OCI-LY7 (cell line): Measurements from ENCODE around the gene TTC36. TPM values are rescaled to one million over a fixed set of nuclear protein-coding genes. Genes with fewer than 3 reads are reported as not detected.
"Not testable (repeated sequence)": the region's sequence is repeated elsewhere in the genome, so short reads cannot be mapped to it uniquely, and the experiment has no call there.

Experiments used
- Bru-seq: library from RNA; stranded (reverse); fragments of 400-500 nt; gene quantifications from one replicate; lab custom pipeline; 2021; lab: Mats Ljungman, UMichigan
- BruChase-seq, 2 experiments: library from RNA; stranded (reverse); fragments of 400-500 nt; gene quantifications; one replicate each; lab custom pipeline; 2021; lab: Mats Ljungman, UMichigan
- BruUV-seq: library from RNA; stranded (reverse); fragments of 400-500 nt; replicated peaks from 2 replicates; lab custom pipeline; 2021; lab: Mats Ljungman, UMichigan
- CTCF ChIA-PET: fragments of 300-600 bp; sonication (Branson Sonifier 250); formaldehyde crosslinking; loops from one replicate; lab custom pipeline; 2022; ENCODE audit warnings: antibody characterized with exemption; ENCODE audit not compliant: unreplicated experiment; lab: Charles Lee
- POLR2A ChIA-PET: fragments of 300-600 bp; sonication (Branson Sonifier 250); formaldehyde crosslinking; loops from one replicate; lab custom pipeline; 2022; ENCODE audit warnings: antibody characterized with exemption; lab: Charles Lee
- DNase-seq: peaks from one replicate; pipeline ENCODE4 v3.0.0-alpha.2; 2015; ENCODE audit warnings: low spot score
- H2AFZ ChIP-seq: fragments of 200-600 bp; sonication (generic), shearing (Covaris generic); 2 replicates; pipeline ENCODE4 v1.6.1; 2014; ENCODE audit warnings: mild to moderate bottlenecking, antibody characterized with exemption, low read length, moderate library complexity
- H3K27ac ChIP-seq: fragments of 200-600 bp; sonication (generic); 2 replicates; pipeline ENCODE4 v1.5.1; 2014; ENCODE audit warnings: mixed run types, low read depth, mild to moderate bottlenecking, moderate library complexity, low read length, inconsistent platforms; ENCODE audit not compliant: poor library complexity, severe bottlenecking
- H3K36me3 ChIP-seq: fragments of 200-600 bp; sonication (generic); 2 replicates; pipeline ENCODE4 v1.6.1; 2014; ENCODE audit warnings: mild to moderate bottlenecking, antibody characterized with exemption, low read length, moderate library complexity, mixed read lengths; ENCODE audit not compliant: insufficient read depth
- H3K4me1 ChIP-seq: fragments of 200-600 bp; sonication (generic); 2 replicates; pipeline ENCODE4 v1.5.1; 2014; ENCODE audit warnings: mild to moderate bottlenecking, low read length; ENCODE audit not compliant: insufficient read depth, poor library complexity, severe bottlenecking
- H3K4me2 ChIP-seq: fragments of 200-600 bp; sonication (generic); 2 replicates; pipeline ENCODE4 v1.6.1; 2014; ENCODE audit warnings: mild to moderate bottlenecking, low read length
- H3K4me3 ChIP-seq: fragments of 200-600 bp; sonication (generic); 2 replicates; pipeline ENCODE4 v1.5.1; 2014; ENCODE audit warnings: mild to moderate bottlenecking, low read depth, low read length; ENCODE audit not compliant: poor library complexity, severe bottlenecking
- H3K79me2 ChIP-seq: fragments of 200-600 bp; sonication (generic); 2 replicates; pipeline ENCODE4 v1.6.1; 2016; ENCODE audit warnings: low read depth, mild to moderate bottlenecking, low read length, moderate library complexity, mixed read lengths; ENCODE audit not compliant: insufficient read depth
- H3K9me2 ChIP-seq: fragments of 200-600 bp; sonication (generic); 2 replicates; pipeline ENCODE4 v1.6.1; 2016; ENCODE audit warnings: mild to moderate bottlenecking, low read length, mixed read lengths; ENCODE audit not compliant: insufficient read depth
- H3K9me3 ChIP-seq: fragments of 200-600 bp; sonication (generic); 2 replicates; pipeline ENCODE4 v1.6.1; 2014; ENCODE audit warnings: mild to moderate bottlenecking, mixed run types, low read length, mixed read lengths
- H4K20me1 ChIP-seq: fragments of 200-600 bp; sonication (generic); 2 replicates; pipeline ENCODE4 v1.6.1; 2014; ENCODE audit warnings: mild to moderate bottlenecking, antibody characterized with exemption, low read length, moderate library complexity, mixed read lengths; ENCODE audit not compliant: insufficient read depth
- EZH2phosphoT487 ChIP-seq: fragments of 200-600 bp; sonication (generic); IDR thresholded peaks from 2 replicates; pipeline ENCODE4 v1.6.1; 2018; ENCODE audit warnings: low read depth, borderline replicate concordance, mild to moderate bottlenecking, mixed run types, antibody characterized with exemption, low read length, moderate library complexity, mixed read lengths
- intact Hi-C: fragments of 100-400 bp; cut with micrococcal nuclease; formaldehyde crosslinking; loops from one replicate; pipeline ENCODE4 v1.10.0; 2022; ENCODE audit not compliant: unreplicated experiment
- long read RNA-seq: library from polyadenylated mRNA; stranded (forward); transcript quantifications from one replicate; pipeline ENCODE4 v2.0.0, GENCODE V29; 2022
- total RNA-seq, 2 experiments: library from RNA; depleted of rRNA in 1 of 2; stranded (reverse); fragments of >200 nt in 1 of 2; shearing (Covaris generic) in 1 of 2; gene quantifications; 2 replicates each; pipeline ENCODE4 v1.2.3, GENCODE V29; 2014 to 2022
- TF ChIP-seq, protein P1 (sequence below): fragments of 200-600 bp; sonication (generic); conservative IDR thresholded peaks from 2 replicates; pipeline ENCODE4 v1.5.1; 2014; ENCODE audit warnings: mild to moderate bottlenecking, antibody characterized with exemption, low read length, moderate library complexity, mixed read lengths

TTC36 gene, protein sequence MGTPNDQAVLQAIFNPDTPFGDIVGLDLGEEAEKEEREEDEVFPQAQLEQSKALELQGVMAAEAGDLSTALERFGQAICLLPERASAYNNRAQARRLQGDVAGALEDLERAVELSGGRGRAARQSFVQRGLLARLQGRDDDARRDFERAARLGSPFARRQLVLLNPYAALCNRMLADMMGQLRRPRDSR
- total RNA-seq (2014; rRNA removed; shearing (Covaris generic)) (not detected in 2 replicates), total RNA-seq (2022) (0.65 and 0.82 TPM in 2 replicates), Bru-seq, nascent RNA (percentile 55 among the genes with signal in this experiment), BruChase-seq, experiment 1, labeled RNA remaining after a 6-hour chase (percentile 30 among the genes with signal in this experiment), BruChase-seq, experiment 2, labeled RNA remaining after a 2-hour chase (percentile 34 among the genes with signal in this experiment)
- long read RNA-seq = 0 reads

GRCh38 chr11:118527109-118527508, at the start of gene TTC36:
Gene TTC36 (plus strand): TSS chr11:118527474. CDS start chr11:118527495, 21 bp downstream.
- no peak for DNase-seq
- Histone ChIP-seq H2AFZ (no peak within 1 kb of the TSS), H3K4me1 (peaks cover 14% of the 10 kb centered on the region), H3K9me3 (no peaks in the 10 kb centered on the region), H3K79me2 (no peaks in the 10 kb centered on the region), H4K20me1 (no peaks in the 10 kb centered on the region), H3K36me3 (peaks cover 44% of the 10 kb centered on the region), H3K4me3 (no peak within 1 kb of the TSS), H3K27ac (no peak within 1 kb of the TSS), H3K9me2 (no peaks in the 10 kb centered on the region), H3K4me2 (no peak within 1 kb of the TSS)
- ChIA-PET CTCF (no interaction called here), POLR2A (interaction anchor here (1.0 to 1.4 kb wide), 3 partner anchors 18 to 85 kb away, joined by 3 to 7 read pairs (median 4); no protein-coding TSS in a partner anchor)
- intact Hi-C loops = no loop called here
- TF ChIP-seq, protein P1, sequence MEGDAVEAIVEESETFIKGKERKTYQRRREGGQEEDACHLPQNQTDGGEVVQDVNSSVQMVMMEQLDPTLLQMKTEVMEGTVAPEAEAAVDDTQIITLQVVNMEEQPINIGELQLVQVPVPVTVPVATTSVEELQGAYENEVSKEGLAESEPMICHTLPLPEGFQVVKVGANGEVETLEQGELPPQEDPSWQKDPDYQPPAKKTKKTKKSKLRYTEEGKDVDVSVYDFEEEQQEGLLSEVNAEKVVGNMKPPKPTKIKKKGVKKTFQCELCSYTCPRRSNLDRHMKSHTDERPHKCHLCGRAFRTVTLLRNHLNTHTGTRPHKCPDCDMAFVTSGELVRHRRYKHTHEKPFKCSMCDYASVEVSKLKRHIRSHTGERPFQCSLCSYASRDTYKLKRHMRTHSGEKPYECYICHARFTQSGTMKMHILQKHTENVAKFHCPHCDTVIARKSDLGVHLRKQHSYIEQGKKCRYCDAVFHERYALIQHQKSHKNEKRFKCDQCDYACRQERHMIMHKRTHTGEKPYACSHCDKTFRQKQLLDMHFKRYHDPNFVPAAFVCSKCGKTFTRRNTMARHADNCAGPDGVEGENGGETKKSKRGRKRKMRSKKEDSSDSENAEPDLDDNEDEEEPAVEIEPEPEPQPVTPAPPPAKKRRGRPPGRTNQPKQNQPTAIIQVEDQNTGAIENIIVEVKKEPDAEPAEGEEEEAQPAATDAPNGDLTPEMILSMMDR = no peak
- no peak for TF ChIP-seq EZH2phosphoT487
- no TSS peak for BruUV-seq

DNA sequence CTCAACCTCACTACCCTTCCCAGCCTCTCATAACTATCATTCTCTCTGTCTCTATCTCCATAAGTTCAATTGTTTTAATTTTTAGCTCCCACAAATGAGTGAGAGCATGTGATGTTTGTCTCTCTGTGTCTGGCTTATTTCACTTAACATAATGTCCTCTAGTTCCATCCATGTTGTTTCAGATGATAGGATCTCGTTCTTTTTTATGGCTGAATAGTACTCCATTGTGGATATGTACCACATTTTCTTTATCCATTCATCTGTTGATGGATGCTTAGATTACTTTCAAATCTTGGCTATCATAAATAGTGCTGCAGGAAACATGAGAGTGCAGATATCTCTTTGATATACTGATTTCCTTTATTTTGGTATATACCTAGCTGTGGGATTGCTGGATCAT, 46.0 kb upstream of the TTC36 start:
- BruUV-seq, H3K79me2 ChIP-seq, H3K9me2 ChIP-seq, H3K4me1 ChIP-seq, H3K9me3 ChIP-seq, CTCF ChIA-PET, H2AFZ ChIP-seq, H4K20me1 ChIP-seq, intact Hi-C loops, DNase-seq, H3K27ac ChIP-seq, H3K4me3 ChIP-seq, H3K4me2 ChIP-seq: not testable (repeated sequence)
- H3K36me3 ChIP-seq = peaks cover 92% of the 10 kb centered on the region
- POLR2A ChIA-PET = interaction anchor here (1.6 kb wide), 1 partner anchor 12 kb away, joined by 3 read pairs; no protein-coding TSS in a partner anchor

- POLR2A ChIA-PET = no interaction called here
- CTCF ChIA-PET = no interaction called here
- Histone ChIP-seq H3K4me3 (no peak overlapping the region), H2AFZ (no peak overlapping the region), H3K27ac (no peak overlapping the region), H3K36me3 (peaks cover 89% of the 10 kb centered on the region), H4K20me1 (no peaks in the 10 kb centered on the region), H3K79me2 (no peaks in the 10 kb centered on the region), H3K9me3 (no peaks in the 10 kb centered on the region), H3K4me2 (no peak overlapping the region), H3K4me1 (no peaks in the 10 kb centered on the region), H3K9me2 (no peaks in the 10 kb centered on the region)
- intact Hi-C loops = no loop called here
- DNase-seq = no peak
- TF ChIP-seq EZH2phosphoT487 = no peak
- TF ChIP-seq, protein P1 = no peak
- BruUV-seq = no TSS peak
These were observed 42.9 kb upstream of the TTC36 start for GRCh38 chr11:118484405-118484804.
